Left kidney (tissue), 2 donors: ENCODE measurements around the gene CTTNBP2. TPM values are rescaled to one million over a fixed set of nuclear protein-coding genes. Genes with fewer than 3 reads are reported as not detected.
"Not testable (repeated sequence)": the region's sequence is repeated elsewhere in the genome, so short reads cannot be mapped to it uniquely, and the experiment has no call there.

ENCODE experiments used
- DNase-seq: peaks from one replicate; pipeline ENCODE4 v3.0.0-alpha.2; 2013
- polyA plus RNA-seq: library from polyadenylated mRNA; unstranded; fragments of 120-200 nt; gene quantifications from one replicate; pipeline ENCODE4 v1.2.1, GENCODE V29; 2013; ENCODE audit not compliant: insufficient read length

Gene CTTNBP2
- polyA plus RNA-seq, 1 donor: 39.3 TPM

GRCh38 chr7:117741962-117742361 is 131.3 kb downstream of the CTTNBP2 start:
- no peak for DNase-seq

GRCh38 chr7:117739085-117739484 is 134.2 kb downstream of the CTTNBP2 start:
- no peak for DNase-seq

GRCh38 chr7:117737926-117738325 is 135.3 kb downstream of the CTTNBP2 start:
- no peak for DNase-seq

- DNase-seq: no peak
Measured at GRCh38 chr7:117731455-117731854, 141.8 kb downstream of the CTTNBP2 start.

GRCh38 chr7:117730390-117730789 is 142.9 kb downstream of the CTTNBP2 start:
- no peak for DNase-seq

GRCh38 chr7:117728890-117729624 is 144.2 kb downstream of the CTTNBP2 start:
- no peak for DNase-seq

- DNase-seq: no peak
Measured at GRCh38 chr7:117724898-117725297, 148.3 kb downstream of the CTTNBP2 start.

GRCh38 chr7:117719377-117719776 is 153.9 kb downstream of the CTTNBP2 start:
- DNase-seq: no peak

- no peak for DNase-seq
Measured at GRCh38 chr7:117718116-117718835, 155.0 kb downstream of the CTTNBP2 start.

- no peak for DNase-seq
Measured at GRCh38 chr7:117717357-117717756, 155.9 kb downstream of the CTTNBP2 start.

- DNase-seq: peak; percentile 31
Measured at GRCh38 chr7:117716707-117717299, 156.4 kb downstream of the CTTNBP2 start.

- DNase-seq: peak; percentile 53
Measured at GRCh38 chr7:117715784-117716445, 157.3 kb downstream of the CTTNBP2 start.

- no peak for DNase-seq
Measured at GRCh38 chr7:117711556-117711955, 161.7 kb downstream of the CTTNBP2 start.

GRCh38 chr7:117708173-117708572 is 165.1 kb downstream of the CTTNBP2 start:
- DNase-seq: not testable (repeated sequence)

GRCh38 chr7:117707080-117707479 is 166.2 kb downstream of the CTTNBP2 start:
- no peak for DNase-seq

GRCh38 chr7:117706210-117706609 is 167.0 kb downstream of the CTTNBP2 start:
- no peak for DNase-seq

- no peak for DNase-seq
Measured at GRCh38 chr7:117705630-117706029, 167.6 kb downstream of the CTTNBP2 start.

- DNase-seq: no peak
Measured at GRCh38 chr7:117704063-117704462, 169.2 kb downstream of the CTTNBP2 start.

GRCh38 chr7:117698018-117698417 is 175.2 kb downstream of the CTTNBP2 start:
- DNase-seq: no peak

GRCh38 chr7:117692338-117692737 is 180.9 kb downstream of the CTTNBP2 start:
- DNase-seq: no peak

GRCh38 chr7:117690147-117690546 is 183.1 kb downstream of the CTTNBP2 start:
- DNase-seq: no peak

- DNase-seq: no peak
Measured at GRCh38 chr7:117689406-117689805, 183.8 kb downstream of the CTTNBP2 start.

- DNase-seq: no peak
Measured at GRCh38 chr7:117688126-117688525, 185.1 kb downstream of the CTTNBP2 start.
